HCT116 (cell line): Measurements from ENCODE around the gene RTF2. TPM values are rescaled to one million over a fixed set of nuclear protein-coding genes. Genes with fewer than 3 reads are reported as not detected.

ENCODE experiments used
- ATAC-seq: fragments of 200-7000 bp; cut with Tn5 transposase; 2 replicates; pipeline ENCODE4 v1.9.1; 2020; ENCODE audit warnings: mild to moderate bottlenecking, moderate library complexity
- BruUV-seq: library from RNA; stranded (reverse); fragments of 400-500 nt; replicated peaks from 2 replicates; lab custom pipeline; 2021; lab: Mats Ljungman, UMichigan
- CTCF ChIA-PET: fragments of 300-600 bp; sonication (Branson Sonifier 250); formaldehyde crosslinking; loops from one replicate; lab custom pipeline; 2021; ENCODE audit warnings: antibody characterized with exemption; lab: Charles Lee
- POLR2A ChIA-PET: fragments of 300-600, 350-600 bp; sonication (Branson Sonifier 250); formaldehyde crosslinking; loops from one replicate; lab custom pipeline; 2021; ENCODE audit warnings: antibody characterized with exemption; lab: Charles Lee
- RAD21 ChIA-PET, 2 experiments: fragments of 300-600 bp; sonication (Branson Sonifier 250); formaldehyde crosslinking; loops; one replicate each; lab custom pipeline; 2023; ENCODE audit warnings: low total read pairs in 2 of 2; ENCODE audit not compliant: uncharacterized antibody in 2 of 2, unreplicated experiment in 2 of 2, low non-redundant PET in 1 of 2; lab: Charles Lee
- DNase-seq: peaks from one replicate; pipeline ENCODE4 v3.0.0-alpha.2; 2010; ENCODE audit warnings: low read depth, low spot score
- H2AFZ ChIP-seq: fragments of 200-600 bp; shearing (Covaris generic), sonication (generic); 2 replicates; pipeline ENCODE4 v1.6.1; 2017; ENCODE audit warnings: low read depth, mixed run types, mixed read lengths, antibody characterized with exemption, low read length; ENCODE audit not compliant: poor library complexity, severe bottlenecking
- H3K27ac ChIP-seq: 2 replicates; pipeline ENCODE4 v1.5.1; 2012; ENCODE audit warnings: low read depth, low read length
- H3K27me3 ChIP-seq: fragments of 200-600 bp; sonication (generic); 2 replicates; pipeline ENCODE4 v1.6.1; 2016; ENCODE audit warnings: mixed run types, low read length, mixed read lengths; ENCODE audit not compliant: insufficient read depth
- H3K36me3 ChIP-seq, 2 experiments: fragments of 200-500 bp in 1 of 2; fragments of 200-600 bp in 1 of 2; sonication (Bioruptor generic) in 1 of 2; sonication (generic) in 1 of 2; 2 replicates each; pipeline versions ENCODE4 v1.5.1 to v1.6.1; 2014 to 2016; ENCODE audit warnings: low read length in 2 of 2, inconsistent platforms in 1 of 2, mixed read lengths in 1 of 2, mixed run types in 1 of 2; ENCODE audit not compliant: insufficient read depth in 2 of 2, control insufficient read depth in 1 of 2
- H3K4me1 ChIP-seq, 2 experiments: fragments of 200-600 bp in 1 of 2; sonication (generic) in 1 of 2; 2 replicates each; pipeline versions ENCODE4 v1.5.1 to v1.6.1; 2012 to 2017; ENCODE audit warnings: low read length in 2 of 2, inconsistent platforms in 1 of 2, mild to moderate bottlenecking in 1 of 2, mixed read lengths in 1 of 2, mixed run types in 1 of 2, moderate library complexity in 1 of 2; ENCODE audit not compliant: insufficient read depth in 2 of 2, control insufficient read depth in 1 of 2
- H3K4me2 ChIP-seq: fragments of 200-600 bp; sonication (generic); 2 replicates; pipeline ENCODE4 v1.6.1; 2017; ENCODE audit warnings: mixed run types, low read length, mixed read lengths
- H3K4me3 ChIP-seq, 2 experiments: fragments of 200-600 bp in 1 of 2; sonication (generic) in 1 of 2; replicated peaks in 1 of 2; 2 replicates each; pipeline ENCODE4 v1.5.1; 2011 to 2016; ENCODE audit warnings: low read length in 2 of 2, control low read depth in 1 of 2, low read depth in 1 of 2, mild to moderate bottlenecking in 1 of 2, mixed read lengths in 1 of 2, mixed run types in 1 of 2
- H3K79me2 ChIP-seq: fragments of 200-600 bp; sonication (generic); 2 replicates; pipeline ENCODE4 v1.6.1; 2017; ENCODE audit warnings: mild to moderate bottlenecking, mixed run types, low read length, moderate library complexity, mixed read lengths; ENCODE audit not compliant: insufficient read depth
- H3K9ac ChIP-seq: fragments of 200-600 bp; sonication (generic); 2 replicates; pipeline ENCODE4 v1.6.1; 2016; ENCODE audit warnings: low read length, mixed read lengths
- H3K9me2 ChIP-seq: fragments of 200-600 bp; sonication (generic), shearing (Covaris generic); 2 replicates; pipeline ENCODE4 v1.6.1; 2017; ENCODE audit warnings: mixed run types, mild to moderate bottlenecking, moderate library complexity; ENCODE audit not compliant: insufficient read depth
- H3K9me3 ChIP-seq, 2 experiments: fragments of 200-500 bp in 1 of 2; fragments of 200-600 bp in 1 of 2; sonication (Bioruptor generic) in 1 of 2; sonication (generic) in 1 of 2; 2 replicates each; pipeline ENCODE4 v1.6.1; 2014 to 2017; ENCODE audit warnings: low read length in 2 of 2, mixed read lengths in 2 of 2, inconsistent platforms in 1 of 2, low read depth in 1 of 2, mild to moderate bottlenecking in 1 of 2, mixed run types in 1 of 2, moderate library complexity in 1 of 2; ENCODE audit not compliant: control insufficient read depth in 1 of 2, insufficient read depth in 1 of 2
- H4K20me1 ChIP-seq: fragments of 200-600 bp; sonication (generic), shearing (Covaris generic); 2 replicates; pipeline ENCODE4 v1.6.1; 2017; ENCODE audit warnings: mixed run types, mild to moderate bottlenecking, moderate library complexity; ENCODE audit not compliant: insufficient read depth
- ATF3 ChIP-seq: IDR thresholded peaks from 2 replicates; pipeline ENCODE4 v1.6.1; 2012
- CBX3 ChIP-seq: IDR thresholded peaks from 2 replicates; pipeline ENCODE4 v1.6.1; 2012; ENCODE audit warnings: low read depth
- CEBPB ChIP-seq: IDR thresholded peaks from 2 replicates; pipeline ENCODE4 v1.6.1; 2012; ENCODE audit warnings: low read depth
- EGR1 ChIP-seq: IDR thresholded peaks from 2 replicates; pipeline ENCODE4 v1.6.1; 2012; ENCODE audit warnings: low read depth
- FOSL1 ChIP-seq: IDR thresholded peaks from 2 replicates; pipeline ENCODE4 v1.6.1; 2012; ENCODE audit warnings: low read depth
- JUND ChIP-seq: IDR thresholded peaks from 2 replicates; pipeline ENCODE4 v1.6.1; 2012
- MAX ChIP-seq: IDR thresholded peaks from 2 replicates; pipeline ENCODE4 v1.6.1; 2012
- POLR2A ChIP-seq: IDR thresholded peaks from 2 replicates; pipeline ENCODE4 v1.7.0; 2011; ENCODE audit warnings: borderline replicate concordance; ENCODE audit not compliant: insufficient read depth, insufficient read length; ENCODE audit errors: extremely low read depth
- POLR2AphosphoS5 ChIP-seq: IDR thresholded peaks from 2 replicates; pipeline ENCODE4 v1.6.1; 2011; ENCODE audit warnings: mild to moderate bottlenecking, low read depth, low read length, moderate library complexity
- SIN3A ChIP-seq: IDR thresholded peaks from 2 replicates; pipeline ENCODE4 v1.6.1; 2012; ENCODE audit warnings: low read depth
- SP1 ChIP-seq: IDR thresholded peaks from 2 replicates; pipeline ENCODE4 v1.6.1; 2012; ENCODE audit warnings: low read depth
- SRF ChIP-seq: IDR thresholded peaks from 2 replicates; pipeline ENCODE4 v1.6.1; 2012; ENCODE audit warnings: low read depth
- YY1 ChIP-seq: IDR thresholded peaks from 2 replicates; pipeline ENCODE4 v1.6.1; 2011; ENCODE audit warnings: low read length, low read depth, moderate library complexity, mild to moderate bottlenecking; ENCODE audit not compliant: insufficient replicate concordance; ENCODE audit errors: extremely low read depth
- ZFX ChIP-seq: fragments of 450-650 bp; IDR thresholded peaks from 2 replicates; pipeline ENCODE4 v1.6.1; 2017
- intact Hi-C: fragments of 100-400 bp; cut with micrococcal nuclease; formaldehyde crosslinking; loops from 2 replicates; pipeline ENCODE4 v1.10.0; 2022
- total RNA-seq: library from RNA; stranded (reverse); gene quantifications from one replicate; pipeline ENCODE4 v1.2.1, GENCODE V29; 2021; ENCODE audit not compliant: unreplicated experiment
- TF ChIP-seq, protein P1 (sequence below): IDR thresholded peaks from 2 replicates; pipeline ENCODE4 v1.6.1; 2012; ENCODE audit warnings: low read depth
- TF ChIP-seq, protein P2 (sequence below): IDR thresholded peaks from 2 replicates; pipeline ENCODE4 v1.6.1; 2011; ENCODE audit warnings: mild to moderate bottlenecking, low read length, moderate library complexity; ENCODE audit not compliant: insufficient replicate concordance; ENCODE audit errors: extremely low read depth

Gene RTF2
- total RNA-seq, 1 experiment from 2014 or later = 73.8 TPM

- TF ChIP-seq ZFX (no peak), MAX (no peak), SRF (no peak), SP1 (no peak), POLR2AphosphoS5 (no peak), EGR1 (no peak), CBX3 (no peak), CEBPB (no peak)
Observed at GRCh38 chr20:56442389-56443365, 25.8 kb upstream of the RTF2 start (continued).

DNA sequence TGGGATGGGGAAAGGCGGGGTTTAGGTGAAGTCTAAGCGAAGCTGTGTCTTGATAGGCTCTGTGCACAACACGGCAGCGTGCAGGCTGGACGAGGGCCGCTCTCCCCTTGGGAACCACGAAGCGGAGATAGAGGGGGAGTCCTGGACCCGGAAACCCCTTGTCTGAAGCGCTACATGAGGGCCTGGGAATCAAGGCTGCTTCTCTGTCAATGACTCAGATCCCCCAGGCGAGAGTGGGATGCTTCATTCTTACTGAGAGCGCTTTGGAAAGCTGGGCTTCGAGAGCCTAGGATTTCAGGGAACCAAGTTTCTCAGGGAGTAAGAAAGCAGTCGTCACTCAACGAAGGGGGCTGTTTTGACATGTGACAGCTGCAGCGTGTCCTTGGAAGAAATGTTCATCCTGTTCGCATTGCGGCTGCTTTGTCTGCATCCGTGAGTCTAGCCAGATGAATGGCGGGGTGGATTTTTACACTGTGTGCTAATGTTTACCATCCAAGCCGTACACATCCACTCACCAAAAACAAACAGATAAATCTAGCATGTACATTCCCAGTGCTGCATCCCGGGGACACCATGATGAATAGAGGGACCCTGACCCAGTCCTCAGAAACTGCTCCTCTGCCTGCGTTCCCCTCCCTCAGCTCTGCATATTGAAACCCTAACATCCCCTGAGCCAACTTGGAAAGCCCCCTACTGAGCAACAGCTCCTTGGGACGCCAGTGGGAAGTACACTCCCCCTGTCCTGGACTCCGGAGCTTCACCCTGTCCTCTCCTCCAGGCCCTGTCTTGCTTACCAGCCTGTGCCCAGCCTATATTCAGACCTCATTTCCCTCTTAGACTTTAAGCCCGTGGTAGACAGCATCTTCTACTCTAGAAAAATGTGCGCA lies 24.5 kb upstream of the RTF2 start:
- no peaks in the 10 kb centered on the region for H3K9me3 ChIP-seq
- no peak overlapping the region for H3K9ac ChIP-seq
- no peaks in the 10 kb centered on the region for H3K36me3 ChIP-seq
- H3K4me3 ChIP-seq = no peak overlapping the region
- no peaks in the 10 kb centered on the region for H4K20me1 ChIP-seq
- RAD21 ChIA-PET = no interaction called here
- H2AFZ ChIP-seq = no peak overlapping the region
- H3K79me2 ChIP-seq = no peaks in the 10 kb centered on the region
- H3K4me2 ChIP-seq = no peak overlapping the region
- H3K27ac ChIP-seq = no peak overlapping the region
- TF ChIP-seq YY1 (no peak), MAX (no peak), JUND (no peak), ZFX (no peak), SIN3A (no peak), FOSL1 (no peak), ATF3 (no peak), POLR2AphosphoS5 (no peak), SRF (no peak), SP1 (no peak), POLR2A (no peak)
- TF ChIP-seq, protein P1, sequence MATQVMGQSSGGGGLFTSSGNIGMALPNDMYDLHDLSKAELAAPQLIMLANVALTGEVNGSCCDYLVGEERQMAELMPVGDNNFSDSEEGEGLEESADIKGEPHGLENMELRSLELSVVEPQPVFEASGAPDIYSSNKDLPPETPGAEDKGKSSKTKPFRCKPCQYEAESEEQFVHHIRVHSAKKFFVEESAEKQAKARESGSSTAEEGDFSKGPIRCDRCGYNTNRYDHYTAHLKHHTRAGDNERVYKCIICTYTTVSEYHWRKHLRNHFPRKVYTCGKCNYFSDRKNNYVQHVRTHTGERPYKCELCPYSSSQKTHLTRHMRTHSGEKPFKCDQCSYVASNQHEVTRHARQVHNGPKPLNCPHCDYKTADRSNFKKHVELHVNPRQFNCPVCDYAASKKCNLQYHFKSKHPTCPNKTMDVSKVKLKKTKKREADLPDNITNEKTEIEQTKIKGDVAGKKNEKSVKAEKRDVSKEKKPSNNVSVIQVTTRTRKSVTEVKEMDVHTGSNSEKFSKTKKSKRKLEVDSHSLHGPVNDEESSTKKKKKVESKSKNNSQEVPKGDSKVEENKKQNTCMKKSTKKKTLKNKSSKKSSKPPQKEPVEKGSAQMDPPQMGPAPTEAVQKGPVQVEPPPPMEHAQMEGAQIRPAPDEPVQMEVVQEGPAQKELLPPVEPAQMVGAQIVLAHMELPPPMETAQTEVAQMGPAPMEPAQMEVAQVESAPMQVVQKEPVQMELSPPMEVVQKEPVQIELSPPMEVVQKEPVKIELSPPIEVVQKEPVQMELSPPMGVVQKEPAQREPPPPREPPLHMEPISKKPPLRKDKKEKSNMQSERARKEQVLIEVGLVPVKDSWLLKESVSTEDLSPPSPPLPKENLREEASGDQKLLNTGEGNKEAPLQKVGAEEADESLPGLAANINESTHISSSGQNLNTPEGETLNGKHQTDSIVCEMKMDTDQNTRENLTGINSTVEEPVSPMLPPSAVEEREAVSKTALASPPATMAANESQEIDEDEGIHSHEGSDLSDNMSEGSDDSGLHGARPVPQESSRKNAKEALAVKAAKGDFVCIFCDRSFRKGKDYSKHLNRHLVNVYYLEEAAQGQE = no peak
- TF ChIP-seq, protein P2, sequence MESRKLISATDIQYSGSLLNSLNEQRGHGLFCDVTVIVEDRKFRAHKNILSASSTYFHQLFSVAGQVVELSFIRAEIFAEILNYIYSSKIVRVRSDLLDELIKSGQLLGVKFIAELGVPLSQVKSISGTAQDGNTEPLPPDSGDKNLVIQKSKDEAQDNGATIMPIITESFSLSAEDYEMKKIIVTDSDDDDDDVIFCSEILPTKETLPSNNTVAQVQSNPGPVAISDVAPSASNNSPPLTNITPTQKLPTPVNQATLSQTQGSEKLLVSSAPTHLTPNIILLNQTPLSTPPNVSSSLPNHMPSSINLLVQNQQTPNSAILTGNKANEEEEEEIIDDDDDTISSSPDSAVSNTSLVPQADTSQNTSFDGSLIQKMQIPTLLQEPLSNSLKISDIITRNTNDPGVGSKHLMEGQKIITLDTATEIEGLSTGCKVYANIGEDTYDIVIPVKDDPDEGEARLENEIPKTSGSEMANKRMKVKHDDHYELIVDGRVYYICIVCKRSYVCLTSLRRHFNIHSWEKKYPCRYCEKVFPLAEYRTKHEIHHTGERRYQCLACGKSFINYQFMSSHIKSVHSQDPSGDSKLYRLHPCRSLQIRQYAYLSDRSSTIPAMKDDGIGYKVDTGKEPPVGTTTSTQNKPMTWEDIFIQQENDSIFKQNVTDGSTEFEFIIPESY = no peak
- no peaks in the 10 kb centered on the region for H3K4me1 ChIP-seq
- ATAC-seq = no peak
- DNase-seq = no peak
- POLR2A ChIA-PET = no interaction called here
- H3K27me3 ChIP-seq = no peaks in the 10 kb centered on the region
- BruUV-seq = no TSS peak
- no peaks in the 10 kb centered on the region for H3K9me2 ChIP-seq
- intact Hi-C loops = no loop called here
- CTCF ChIA-PET = no interaction called here
